ENCODE results near the gene OR2T8.

DNA sequence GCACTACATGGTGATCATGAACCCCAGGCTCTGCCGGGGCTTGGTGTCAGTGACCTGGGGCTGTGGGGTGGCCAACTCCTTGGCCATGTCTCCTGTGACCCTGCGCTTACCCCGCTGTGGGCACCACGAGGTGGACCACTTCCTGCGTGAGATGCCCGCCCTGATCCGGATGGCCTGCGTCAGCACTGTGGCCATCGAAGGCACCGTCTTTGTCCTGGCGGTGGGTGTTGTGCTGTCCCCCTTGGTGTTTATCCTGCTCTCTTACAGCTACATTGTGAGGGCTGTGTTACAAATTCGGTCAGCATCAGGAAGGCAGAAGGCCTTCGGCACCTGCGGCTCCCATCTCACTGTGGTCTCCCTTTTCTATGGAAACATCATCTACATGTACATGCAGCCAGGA is 24.1 kb upstream of the OR2T8 start:
- TF ChIP-seq SP1 (IDR thresholded peaks at IDR 0.05) (no peak), FOXK2 (IDR thresholded peaks at IDR 0.05) (no peak), L3MBTL2 (conservative IDR thresholded peaks at IDR 0.05) (no peak), FOXA1 (IDR thresholded peaks at IDR 0.05) (no peak), LEF1 (IDR thresholded peaks at IDR 0.05; ENCODE audit: borderline replicate concordance) (no peak), TARDBP (IDR thresholded peaks at IDR 0.05) (no peak), FOXM1 (IDR thresholded peaks at IDR 0.05; ENCODE audit: borderline replicate concordance) (no peak)
